Activated CD8-positive, alpha-beta memory T cell treated with anti-CD3 and anti-CD28 coated beads for 48 hours (primary cell): Measurements from ENCODE around the gene ALG5.

ENCODE experiments used
- DNase-seq, 3 experiments: peaks; one replicate each; pipeline ENCODE4 v3.0.0-alpha.2; 2020; ENCODE audit warnings: low read depth in 2 of 3, low spot score in 2 of 3

ALG5 gene

DNA sequence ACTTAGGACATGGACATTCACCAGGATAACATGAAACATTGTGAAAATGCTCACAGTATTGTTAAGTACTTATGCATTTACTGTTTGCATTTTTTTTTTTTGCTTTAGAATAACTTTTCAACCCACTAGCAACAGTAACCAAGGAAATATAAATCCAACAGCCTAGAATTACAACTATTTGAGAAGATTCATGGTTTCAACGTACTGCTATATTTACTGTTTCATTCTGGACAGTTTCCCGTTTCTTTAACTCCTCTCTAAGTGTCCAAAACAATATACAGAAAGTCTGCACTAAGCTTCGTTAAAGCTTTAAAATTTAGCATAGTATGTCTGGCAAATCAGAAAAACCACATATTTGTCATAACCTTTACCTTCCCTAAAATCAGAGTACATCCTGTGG is 81.8 kb downstream of the ALG5 start:
- DNase-seq, result no peak

- DNase-seq, result no peak
Measured at GRCh38 chr13:36915896-36916640, 83.1 kb downstream of the ALG5 start.

GRCh38 chr13:36915106-36915505 is 84.0 kb downstream of the ALG5 start:
- no peak for DNase-seq

GRCh38 chr13:36914648-36915047 is 84.5 kb downstream of the ALG5 start:
- DNase-seq, result no peak

DNA sequence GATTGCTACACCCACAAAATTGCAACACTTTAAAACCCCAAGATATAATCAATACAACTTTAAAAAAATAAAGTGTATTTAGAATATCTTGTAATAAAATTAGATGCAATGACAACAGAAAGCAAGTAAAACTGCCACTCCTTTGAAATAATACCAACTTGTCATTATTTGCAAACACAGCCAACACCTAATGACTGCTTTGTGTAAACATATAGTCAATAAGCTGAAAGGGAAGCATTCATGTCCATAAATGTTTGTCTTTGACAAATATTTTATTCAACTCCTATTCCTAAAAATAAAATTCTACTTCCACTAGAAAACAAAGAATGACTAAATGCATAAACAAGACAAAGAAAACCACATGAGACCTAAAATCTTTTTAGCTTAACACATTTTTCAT is 85.7 kb downstream of the ALG5 start:
- DNase-seq, result no peak

DNA sequence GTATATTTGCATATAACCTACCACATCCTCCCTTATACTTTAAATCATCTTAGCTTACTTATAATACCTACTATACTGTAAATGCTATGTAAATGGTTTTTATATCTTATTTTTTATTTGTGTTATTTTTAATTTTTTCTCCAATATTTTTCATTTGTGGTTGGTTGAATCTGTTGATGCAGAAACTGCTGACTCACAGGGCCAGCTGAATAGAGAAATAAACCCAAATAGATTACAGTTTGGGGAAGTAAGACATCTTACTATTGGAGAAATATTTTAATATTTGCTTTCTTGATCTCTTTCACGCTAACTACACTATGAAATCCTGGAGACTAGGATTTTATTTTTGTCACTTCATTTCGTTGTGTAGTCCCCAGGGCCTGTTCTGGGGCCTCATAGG is 86.2 kb downstream of the ALG5 start:
- DNase-seq, result no peak

DNA sequence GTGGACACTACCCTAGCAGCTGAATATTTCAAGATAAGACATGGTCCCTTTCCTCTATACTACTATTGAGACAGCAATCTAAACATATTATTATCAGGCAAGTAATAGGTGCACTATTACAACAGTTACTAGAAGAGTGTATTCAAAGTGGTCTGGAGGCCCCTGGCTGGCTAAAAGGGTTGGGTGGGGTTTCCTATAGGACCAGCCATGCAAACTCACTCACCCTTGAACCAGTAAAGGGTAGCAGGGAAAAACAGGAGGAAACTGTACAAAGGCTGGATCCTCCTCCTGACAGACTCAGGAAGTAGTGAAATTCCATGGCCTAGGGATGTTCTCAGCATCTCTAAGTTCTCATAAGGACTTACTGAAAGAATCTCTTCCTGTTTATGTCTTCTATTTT is 86.8 kb downstream of the ALG5 start:
- no peak for DNase-seq

DNA sequence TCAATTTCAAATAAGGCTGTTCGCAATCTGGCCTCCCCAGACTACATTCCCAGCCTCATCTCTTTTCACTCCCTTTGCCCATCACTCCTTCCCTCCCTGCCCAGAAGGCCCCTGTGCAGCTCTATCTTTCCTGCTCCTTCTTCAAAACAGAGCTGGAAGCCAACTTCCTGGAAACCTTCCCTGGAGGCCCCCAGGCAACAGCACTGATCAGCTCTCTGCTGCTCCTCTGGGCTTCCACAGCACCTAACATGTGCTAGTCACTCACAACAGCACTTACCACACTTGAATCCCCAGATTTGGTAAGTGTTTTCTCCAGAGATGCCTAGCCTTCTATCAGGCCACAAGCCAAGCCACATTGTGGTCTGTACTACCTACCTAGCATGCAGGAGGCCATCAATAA is 88.6 kb downstream of the ALG5 start:
- DNase-seq, result no peak

DNA sequence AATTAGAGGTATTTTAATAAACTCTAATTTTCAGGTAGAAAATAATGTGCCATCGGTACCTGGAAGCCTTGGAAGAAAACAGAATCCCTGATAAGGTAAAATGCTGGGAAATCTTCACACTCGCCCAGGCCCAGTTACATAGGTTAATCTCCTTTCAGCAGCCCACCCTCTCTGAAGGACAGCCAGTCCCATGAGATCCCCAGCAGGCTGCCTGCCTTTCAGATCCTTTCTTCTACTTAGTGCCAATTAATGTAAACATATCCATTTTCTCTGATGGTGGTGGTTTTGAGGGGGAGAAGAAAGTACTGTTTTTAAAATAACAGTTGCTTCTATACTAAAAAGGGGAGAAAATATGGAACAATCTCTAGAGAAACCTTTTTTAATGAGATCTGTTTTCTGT is 91.3 kb downstream of the ALG5 start:
- DNase-seq, result no peak

DNA sequence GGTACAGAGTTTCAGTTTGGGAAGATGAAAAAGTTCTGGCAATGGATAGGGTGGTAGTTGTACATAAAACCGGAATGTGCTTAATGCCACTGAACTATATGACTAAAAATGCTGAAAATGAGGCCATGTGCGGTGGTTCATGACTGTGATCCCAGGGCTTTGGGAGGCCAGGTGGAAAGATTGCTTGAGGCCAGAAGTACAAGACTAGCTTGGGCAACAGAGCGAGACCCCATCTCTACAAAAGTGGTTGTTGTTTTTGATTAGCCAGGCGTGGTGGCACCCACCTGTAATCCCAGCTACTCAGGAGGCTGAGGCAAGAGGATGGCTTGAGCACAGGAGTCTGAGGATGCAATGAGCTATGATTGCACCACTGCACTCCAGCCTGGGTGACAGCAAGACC is 91.9 kb downstream of the ALG5 start:
- no peak for DNase-seq

GRCh38 chr13:36905944-36906343 is 93.2 kb downstream of the ALG5 start:
- no peak for DNase-seq

- DNase-seq, result no peak
Measured at GRCh38 chr13:36903925-36904595, 95.1 kb downstream of the ALG5 start.
